ENCODE measurements around the gene HSPA1L. TPM values are rescaled to one million over a fixed set of nuclear protein-coding genes. Genes with fewer than 3 reads are reported as not detected.
"Not testable (repeated sequence)": the region's sequence is repeated elsewhere in the genome, so short reads cannot be mapped to it uniquely, and the experiment has no call there.

HSPA1L gene
- total RNA-seq, 2 donors from 2014 or later = 2.9 to 3.1 TPM

DNA sequence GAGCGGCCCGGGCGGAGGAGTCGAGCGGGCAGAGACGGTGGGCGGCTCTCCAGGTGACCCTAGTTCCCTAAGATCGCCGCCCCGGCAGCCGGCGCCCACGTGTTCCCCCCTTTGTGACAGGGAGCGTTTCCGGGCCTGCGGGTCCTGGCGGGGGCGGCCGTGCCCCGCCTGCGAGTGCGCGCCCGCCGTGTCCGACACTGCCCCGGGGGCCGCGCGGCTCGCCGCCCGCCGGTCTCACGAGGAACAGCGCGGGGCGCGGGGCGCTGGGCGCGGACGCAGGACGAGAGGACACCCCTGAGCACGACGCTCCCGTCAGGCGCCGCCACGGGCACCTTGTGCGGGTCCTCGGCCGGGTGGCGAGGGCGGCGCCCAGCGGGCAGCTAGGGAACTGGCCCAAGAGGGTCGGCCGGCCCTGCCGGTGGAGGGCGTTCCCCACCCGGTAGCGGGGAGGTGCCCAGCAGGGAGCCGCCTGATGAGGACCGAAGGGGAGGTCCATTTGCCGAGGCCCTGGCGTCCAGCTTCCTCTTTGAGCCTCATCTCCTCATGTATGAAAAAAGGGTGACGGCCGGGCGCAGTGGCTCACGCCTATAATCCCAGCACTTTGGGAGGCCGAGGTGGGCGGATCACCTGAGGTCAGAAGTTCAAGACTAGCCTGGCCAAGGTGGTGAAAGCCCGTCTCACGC is 19.3 kb downstream of the HSPA1L start, which contains the start of gene VARS1:
Gene VARS1 (minus strand): TSS at position 137 of the 683 bp plus-strand sequence. CDS start 535 bp downstream, outside the sequence.
- Mint-ChIP-seq H3K4me1 (ENCODE audit: low read depth) (peaks cover 54% of the 10 kb centered on the region), H3K9me3 (no peaks in the 10 kb centered on the region), H3K36me3 (ENCODE audit: insufficient read depth in 2 of 2) (peaks cover 6 to 10% of the 10 kb centered on the region in 2 donors), H3K27ac (peak within 1 kb of the TSS; percentile 96), H3K4me3 (peak within 1 kb of the TSS; percentile 93 to 98), H3K27me3 (ENCODE audit: low read depth) (no peaks in the 10 kb centered on the region)
- DNase-seq (peak; percentile 93 to 94), ATAC-seq (replicated peaks in 1 of 2) (peak; percentile 94 to 95)

DNA sequence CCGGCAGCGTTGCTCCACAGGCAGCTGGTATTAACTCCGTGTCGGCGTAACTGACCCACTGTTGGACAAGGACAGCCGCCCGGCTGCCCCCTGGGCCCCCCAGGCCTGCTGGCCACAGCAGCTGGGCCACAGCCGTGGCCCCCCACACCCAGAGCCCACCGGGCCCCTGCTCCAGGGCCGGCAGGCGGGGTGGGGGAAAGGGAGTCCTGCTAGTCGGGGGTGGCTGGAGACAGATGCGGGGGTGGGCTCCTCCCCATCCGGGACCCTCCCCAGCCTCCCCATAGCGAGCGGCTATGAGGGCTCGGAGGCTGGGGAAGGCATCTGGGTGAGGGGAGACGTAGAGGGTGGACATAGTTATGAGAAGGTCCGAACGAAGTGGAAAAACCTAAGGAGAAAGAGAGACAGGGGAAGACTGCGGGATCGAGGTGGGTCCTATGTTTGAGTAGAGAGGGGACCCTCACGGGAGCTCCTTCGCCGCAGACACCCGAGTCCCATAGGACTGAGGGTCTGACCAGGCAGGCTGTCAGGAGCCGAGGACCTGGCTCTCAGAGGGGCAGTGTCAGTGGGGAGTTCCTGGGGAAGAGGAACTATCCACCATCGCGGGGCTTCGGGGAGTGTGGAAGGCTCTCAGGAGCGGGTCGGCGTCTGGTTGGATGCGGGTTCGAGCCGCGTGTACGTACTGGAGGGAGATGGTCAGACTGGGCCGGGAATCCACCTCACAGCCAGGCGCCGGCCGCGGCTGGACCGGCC is 20.0 kb downstream of the HSPA1L start:
- no peaks in the 10 kb centered on the region for H3K9me3 Mint-ChIP-seq
- DNase-seq = no peak
- peak overlapping the region; percentile 93 to 98 for H3K4me3 Mint-ChIP-seq
- peaks cover 9 to 15% of the 10 kb centered on the region in 2 donors for H3K36me3 Mint-ChIP-seq (ENCODE audit: insufficient read depth in 2 of 2)
- H3K27me3 Mint-ChIP-seq (ENCODE audit: low read depth) = no peaks in the 10 kb centered on the region
- H3K4me1 Mint-ChIP-seq (ENCODE audit: low read depth) = peaks cover 58% of the 10 kb centered on the region
- ATAC-seq (replicated peaks in 1 of 2) = no peak
- peak overlapping the region; percentile 96 for H3K27ac Mint-ChIP-seq

DNA sequence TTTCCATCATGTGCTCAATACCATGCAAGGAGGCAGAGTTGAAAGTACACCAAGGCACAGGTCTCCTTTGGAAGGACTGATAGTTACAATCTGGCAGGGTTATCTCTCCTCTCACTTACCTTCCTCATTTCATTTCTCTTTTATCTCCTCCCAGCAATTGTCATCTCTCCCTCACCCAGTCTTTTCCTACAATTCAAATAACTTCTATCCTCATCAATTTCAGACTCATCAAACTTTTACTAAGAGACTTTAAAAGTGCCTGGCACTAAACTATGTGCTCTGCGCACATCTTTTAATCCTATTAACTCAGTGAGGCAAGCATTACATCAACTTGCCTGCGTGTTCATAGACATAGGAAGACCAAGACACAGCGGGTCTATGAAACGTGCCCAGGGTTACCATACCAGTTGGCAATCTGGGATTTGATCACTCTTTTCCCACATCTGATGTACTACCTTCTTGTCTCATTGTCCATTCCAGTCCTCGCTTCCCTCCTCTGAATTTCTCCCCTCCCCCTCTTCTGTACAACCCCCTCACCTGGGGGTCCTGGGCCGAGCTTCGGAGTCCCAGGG is 20.7 kb downstream of the HSPA1L start:
- Mint-ChIP-seq H3K36me3 (ENCODE audit: insufficient read depth in 2 of 2) (peaks cover 9 to 19% of the 10 kb centered on the region in 2 donors), H3K27ac (peak overlapping the region; percentile 90), H3K4me3 (peak overlapping the region; percentile 93 to 98), H3K9me3 (no peaks in the 10 kb centered on the region), H3K4me1 (ENCODE audit: low read depth) (peaks cover 58% of the 10 kb centered on the region), H3K27me3 (ENCODE audit: low read depth) (no peaks in the 10 kb centered on the region)
- DNase-seq (no peak), ATAC-seq (replicated peaks in 1 of 2) (no peak)

DNA sequence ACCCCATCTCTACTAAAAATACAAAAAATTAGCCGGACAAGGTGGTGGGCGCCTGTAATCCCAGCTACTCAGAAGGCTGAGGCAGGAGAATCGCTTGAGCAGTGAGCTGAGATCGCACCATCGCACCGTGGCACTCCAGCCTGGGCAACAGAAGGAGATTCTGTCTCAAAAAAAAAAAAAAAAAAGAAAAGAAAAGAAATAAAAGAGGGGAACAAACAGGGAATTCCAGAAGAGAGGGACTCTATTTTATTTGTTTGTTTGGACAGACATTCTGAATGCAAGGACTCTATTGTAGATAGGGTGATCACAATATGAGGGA is 21.2 kb downstream of the HSPA1L start:
- not testable (repeated sequence) for DNase-seq; ATAC-seq (replicated peaks in 1 of 2); H3K27me3 Mint-ChIP-seq (ENCODE audit: low read depth); H3K9me3 Mint-ChIP-seq
- peak overlapping the region; percentile 93 to 98 for H3K4me3 Mint-ChIP-seq
- H3K27ac Mint-ChIP-seq = peak overlapping the region; percentile 93
- peaks cover 58% of the 10 kb centered on the region for H3K4me1 Mint-ChIP-seq (ENCODE audit: low read depth)
- H3K36me3 Mint-ChIP-seq (ENCODE audit: insufficient read depth in 2 of 2) = peaks cover 9 to 22% of the 10 kb centered on the region in 2 donors

GRCh38 chr6:31792761-31793171 is 22.3 kb downstream of the HSPA1L start:
- peak overlapping the region; percentile 93 to 98 for H3K4me3 Mint-ChIP-seq
- ATAC-seq (replicated peaks in 1 of 2) = peak in 1 of 2 donors; percentile 11
- peak overlapping the region; percentile 93 for H3K27ac Mint-ChIP-seq
- no peaks in the 10 kb centered on the region for H3K27me3 Mint-ChIP-seq (ENCODE audit: low read depth)
- H3K36me3 Mint-ChIP-seq (ENCODE audit: insufficient read depth in 2 of 2) = peaks cover 9 to 22% of the 10 kb centered on the region in 2 donors
- H3K9me3 Mint-ChIP-seq = no peaks in the 10 kb centered on the region
- peaks cover 53% of the 10 kb centered on the region for H3K4me1 Mint-ChIP-seq (ENCODE audit: low read depth)
- DNase-seq = peak; percentile 30 to 37

DNA sequence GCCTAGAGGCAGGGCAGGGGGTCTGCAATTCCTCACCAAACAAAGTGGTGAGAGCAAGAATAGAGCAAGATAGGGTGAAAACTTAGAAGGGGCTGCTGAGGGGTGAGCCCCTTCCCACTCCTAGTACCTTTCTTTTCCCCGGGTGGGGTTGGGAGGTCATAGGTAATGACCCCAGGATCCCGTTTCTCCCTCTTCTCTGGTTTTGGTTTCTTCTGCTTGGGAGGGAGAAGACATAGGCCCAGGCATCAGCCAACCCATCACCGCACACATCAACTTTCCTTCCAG is 23.1 kb downstream of the HSPA1L start:
- Mint-ChIP-seq H3K4me3 (no peak overlapping the region), H3K4me1 (ENCODE audit: low read depth) (peaks cover 46% of the 10 kb centered on the region), H3K27ac (no peak overlapping the region), H3K36me3 (ENCODE audit: insufficient read depth in 2 of 2) (peaks cover 9 to 22% of the 10 kb centered on the region in 2 donors), H3K27me3 (ENCODE audit: low read depth) (no peaks in the 10 kb centered on the region), H3K9me3 (no peaks in the 10 kb centered on the region)
- ATAC-seq (replicated peaks in 1 of 2) (no peak), DNase-seq (no peak)

- Mint-ChIP-seq H3K4me3 (no peak overlapping the region), H3K27ac (no peak overlapping the region), H3K36me3 (ENCODE audit: insufficient read depth in 2 of 2) (peaks cover 9 to 21% of the 10 kb centered on the region in 2 donors), H3K9me3 (no peaks in the 10 kb centered on the region), H3K27me3 (ENCODE audit: low read depth) (no peaks in the 10 kb centered on the region), H3K4me1 (ENCODE audit: low read depth) (peaks cover 41% of the 10 kb centered on the region)
- no peak for ATAC-seq (replicated peaks in 1 of 2)
- DNase-seq = peak; percentile 40 to 53
These were observed 23.6 kb downstream of the HSPA1L start for GRCh38 chr6:31791324-31792089.

- Mint-ChIP-seq H3K27ac (no peak overlapping the region), H3K36me3 (ENCODE audit: insufficient read depth in 2 of 2) (peaks cover 2 to 21% of the 10 kb centered on the region in 2 donors), H3K9me3 (no peaks in the 10 kb centered on the region), H3K27me3 (ENCODE audit: low read depth) (no peaks in the 10 kb centered on the region), H3K4me3 (no peak overlapping the region), H3K4me1 (ENCODE audit: low read depth) (peaks cover 1% of the 10 kb centered on the region)
- ATAC-seq (replicated peaks in 1 of 2) = no peak
- DNase-seq = no peak
These were observed 29.6 kb downstream of the HSPA1L start for GRCh38 chr6:31785475-31785874.

- H3K27ac Mint-ChIP-seq = no peak overlapping the region
- no peak for ATAC-seq (replicated peaks in 1 of 2)
These were observed 30.8 kb downstream of the HSPA1L start for GRCh38 chr6:31784098-31784925.

DNA sequence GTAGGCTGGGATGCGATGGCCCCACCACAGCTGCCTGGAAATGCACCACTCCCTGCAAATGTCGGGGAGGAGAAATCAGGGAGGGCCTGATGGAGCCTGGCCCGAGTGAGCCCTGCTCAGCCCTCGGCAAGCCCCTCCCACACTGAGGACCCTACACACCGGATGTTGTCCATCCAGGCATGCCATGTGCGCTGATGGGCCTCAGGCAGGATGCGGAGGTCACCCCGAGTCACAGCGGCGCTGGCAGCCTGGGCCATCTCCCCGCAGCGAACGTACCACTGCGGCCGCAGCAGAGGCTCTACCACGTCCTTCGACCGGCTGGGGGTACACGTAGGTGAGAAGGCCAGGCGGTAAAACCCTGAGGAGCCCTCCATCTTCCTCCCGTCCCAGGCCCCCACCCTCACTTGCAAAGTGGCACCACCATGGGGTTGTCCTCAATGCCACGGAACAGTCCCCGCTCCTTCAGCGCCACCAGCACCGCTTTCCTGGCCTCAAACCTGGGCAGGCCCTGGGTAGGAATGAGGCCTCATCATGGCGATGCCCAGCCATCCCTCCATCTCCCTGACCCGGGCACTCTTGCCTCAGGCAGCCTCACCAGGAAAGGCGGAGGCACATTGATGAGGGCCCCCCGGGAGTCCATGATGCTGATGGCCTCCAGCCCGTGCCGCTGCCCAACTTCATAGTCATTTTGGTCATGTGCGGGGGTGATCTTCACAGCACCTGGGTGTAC is 32.8 kb downstream of the HSPA1L start:
- Mint-ChIP-seq H3K9me3 (no peaks in the 10 kb centered on the region), H3K27me3 (ENCODE audit: low read depth) (no peaks in the 10 kb centered on the region), H3K36me3 (ENCODE audit: insufficient read depth in 2 of 2) (peaks cover 2 to 12% of the 10 kb centered on the region in 2 donors), H3K4me3 (no peak overlapping the region), H3K4me1 (ENCODE audit: low read depth) (peaks cover 7% of the 10 kb centered on the region), H3K27ac (no peak overlapping the region)
- DNase-seq = no peak
- ATAC-seq (replicated peaks in 1 of 2) = no peak

More at GRCh38 chr6:31784098-31784925, 30.8 kb downstream of the HSPA1L start:
- no peak for DNase-seq
- no peaks in the 10 kb centered on the region for H3K27me3 Mint-ChIP-seq (ENCODE audit: low read depth)
- no peaks in the 10 kb centered on the region for H3K9me3 Mint-ChIP-seq
- H3K4me3 Mint-ChIP-seq = no peak overlapping the region
- H3K4me1 Mint-ChIP-seq (ENCODE audit: low read depth) = no peaks in the 10 kb centered on the region
- peaks cover 2 to 15% of the 10 kb centered on the region in 2 donors for H3K36me3 Mint-ChIP-seq (ENCODE audit: insufficient read depth in 2 of 2)

DNA sequence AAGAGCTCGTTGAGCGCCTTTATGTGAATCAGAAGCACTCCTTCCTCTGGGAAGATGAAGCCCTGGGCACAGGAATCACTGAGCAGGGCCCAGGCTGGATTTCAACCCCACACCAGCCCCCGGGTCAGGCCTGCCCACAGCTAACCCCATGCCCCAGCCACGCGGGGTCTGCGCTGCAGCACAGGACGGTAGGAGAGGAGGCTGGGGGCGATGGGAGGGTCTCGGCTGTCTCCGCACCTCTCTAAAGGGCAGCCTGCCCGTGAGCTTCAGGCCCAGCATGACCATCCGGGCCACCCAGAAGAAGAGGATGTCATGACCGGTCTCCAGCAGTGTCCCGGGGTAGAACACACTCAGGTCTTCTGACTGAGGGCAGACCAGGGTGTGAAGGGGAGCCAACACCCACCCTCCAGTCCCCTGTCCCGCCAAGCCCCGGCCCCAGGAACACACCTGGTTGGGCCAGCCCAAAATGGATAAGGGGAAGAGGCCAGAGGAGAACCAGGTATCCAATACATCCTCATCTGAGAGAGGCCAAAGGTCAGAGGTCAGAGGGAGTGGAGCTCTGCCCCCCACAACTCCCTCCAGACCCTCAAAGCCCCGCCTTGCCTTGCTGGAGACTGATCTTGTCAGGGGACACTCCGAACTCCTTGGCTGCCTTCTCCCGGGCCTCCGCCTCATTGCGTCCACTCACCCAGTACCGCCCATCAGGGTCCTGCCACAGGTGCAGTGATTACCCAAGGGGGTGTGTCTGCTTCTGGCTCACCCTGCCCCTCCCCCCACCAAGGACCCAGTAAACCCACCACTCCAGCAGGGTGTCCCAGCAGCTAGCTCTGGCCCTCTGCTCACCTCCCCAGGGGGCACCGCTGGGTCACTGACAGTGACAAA is 33.6 kb downstream of the HSPA1L start:
- DNase-seq = no peak
- Mint-ChIP-seq H3K4me3 (no peak overlapping the region), H3K4me1 (ENCODE audit: low read depth) (peaks cover 16% of the 10 kb centered on the region), H3K9me3 (no peaks in the 10 kb centered on the region), H3K27me3 (ENCODE audit: low read depth) (no peaks in the 10 kb centered on the region), H3K27ac (no peak overlapping the region), H3K36me3 (ENCODE audit: insufficient read depth in 2 of 2) (peaks cover 2 to 12% of the 10 kb centered on the region in 2 donors)
- no peak for ATAC-seq (replicated peaks in 1 of 2)

Data from activated T-cell treated with anti-CD3 and anti-CD28 coated beads, Interleukin-2, amount 50 U/mL, for 72 hours (primary cell).